Measurements from ENCODE around the gene FAM210B. TPM values are rescaled to one million over a fixed set of nuclear protein-coding genes. Genes with fewer than 3 reads are reported as not detected.

The FAM210B gene
- total RNA-seq, 1 experiment from 2014 or later: 19.1 TPM

DNA sequence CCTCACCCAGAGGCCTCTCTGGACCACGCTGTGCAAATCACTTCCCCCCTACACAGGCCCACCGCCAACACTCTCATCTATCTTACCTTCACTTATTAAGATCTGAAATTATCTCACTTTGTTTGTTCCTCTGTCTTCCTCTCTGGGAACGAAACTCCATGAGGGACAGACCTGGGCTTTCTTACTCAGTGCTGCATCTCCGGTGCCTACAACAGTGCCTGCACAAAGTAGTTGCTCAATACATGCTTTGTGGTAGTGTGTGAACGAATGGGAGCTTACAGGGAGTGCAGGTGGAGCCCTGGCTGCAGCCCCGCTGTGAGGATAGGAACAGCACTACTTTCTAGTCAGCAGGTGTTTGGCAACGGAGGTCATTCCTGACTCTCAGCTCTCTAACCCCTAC lies 58.6 kb downstream of the FAM210B start (continued):
- TF ChIP-seq, protein P1, sequence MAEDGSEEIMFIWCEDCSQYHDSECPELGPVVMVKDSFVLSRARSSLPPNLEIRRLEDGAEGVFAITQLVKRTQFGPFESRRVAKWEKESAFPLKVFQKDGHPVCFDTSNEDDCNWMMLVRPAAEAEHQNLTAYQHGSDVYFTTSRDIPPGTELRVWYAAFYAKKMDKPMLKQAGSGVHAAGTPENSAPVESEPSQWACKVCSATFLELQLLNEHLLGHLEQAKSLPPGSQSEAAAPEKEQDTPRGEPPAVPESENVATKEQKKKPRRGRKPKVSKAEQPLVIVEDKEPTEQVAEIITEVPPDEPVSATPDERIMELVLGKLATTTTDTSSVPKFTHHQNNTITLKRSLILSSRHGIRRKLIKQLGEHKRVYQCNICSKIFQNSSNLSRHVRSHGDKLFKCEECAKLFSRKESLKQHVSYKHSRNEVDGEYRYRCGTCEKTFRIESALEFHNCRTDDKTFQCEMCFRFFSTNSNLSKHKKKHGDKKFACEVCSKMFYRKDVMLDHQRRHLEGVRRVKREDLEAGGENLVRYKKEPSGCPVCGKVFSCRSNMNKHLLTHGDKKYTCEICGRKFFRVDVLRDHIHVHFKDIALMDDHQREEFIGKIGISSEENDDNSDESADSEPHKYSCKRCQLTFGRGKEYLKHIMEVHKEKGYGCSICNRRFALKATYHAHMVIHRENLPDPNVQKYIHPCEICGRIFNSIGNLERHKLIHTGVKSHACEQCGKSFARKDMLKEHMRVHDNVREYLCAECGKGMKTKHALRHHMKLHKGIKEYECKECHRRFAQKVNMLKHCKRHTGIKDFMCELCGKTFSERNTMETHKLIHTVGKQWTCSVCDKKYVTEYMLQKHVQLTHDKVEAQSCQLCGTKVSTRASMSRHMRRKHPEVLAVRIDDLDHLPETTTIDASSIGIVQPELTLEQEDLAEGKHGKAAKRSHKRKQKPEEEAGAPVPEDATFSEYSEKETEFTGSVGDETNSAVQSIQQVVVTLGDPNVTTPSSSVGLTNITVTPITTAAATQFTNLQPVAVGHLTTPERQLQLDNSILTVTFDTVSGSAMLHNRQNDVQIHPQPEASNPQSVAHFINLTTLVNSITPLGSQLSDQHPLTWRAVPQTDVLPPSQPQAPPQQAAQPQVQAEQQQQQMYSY (CRISPR knock-in tag; IDR thresholded peaks at IDR 0.05): no peak
- TF ChIP-seq, protein P2, sequence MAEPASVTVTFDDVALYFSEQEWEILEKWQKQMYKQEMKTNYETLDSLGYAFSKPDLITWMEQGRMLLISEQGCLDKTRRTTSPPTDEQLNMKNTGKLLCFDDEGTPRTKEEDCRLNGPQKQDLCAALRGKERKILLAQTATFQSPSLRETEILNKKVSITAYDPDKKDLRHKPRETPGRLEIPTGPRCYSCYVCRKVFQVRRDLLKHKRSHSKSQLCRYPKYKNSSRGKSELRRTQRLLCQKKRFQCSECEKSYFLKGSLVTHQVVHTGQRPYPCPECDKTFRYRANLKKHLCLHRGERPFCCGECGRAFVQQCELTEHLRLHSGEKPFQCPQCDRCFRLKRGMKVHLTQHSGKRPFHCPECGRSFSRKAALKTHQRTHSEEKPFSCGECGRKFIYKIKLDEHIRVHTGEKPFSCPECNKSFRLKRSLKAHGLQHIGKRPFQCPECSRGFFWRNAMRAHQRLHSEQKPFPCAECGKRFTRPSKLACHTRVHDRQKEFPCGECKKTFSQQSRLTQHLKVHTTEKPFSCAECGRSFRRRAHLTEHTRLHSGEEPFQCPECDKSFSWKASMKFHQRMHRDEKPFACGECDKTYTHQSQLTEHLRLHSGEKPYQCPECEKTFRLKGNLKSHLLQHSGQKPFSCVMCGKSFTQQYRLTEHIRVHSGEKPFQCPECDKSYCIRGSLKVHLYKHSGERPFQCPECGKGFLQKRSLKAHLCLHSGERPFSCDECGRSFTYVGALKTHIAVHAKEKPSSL (CRISPR knock-in tag; conservative IDR thresholded peaks at IDR 0.05): no peak
- TF ChIP-seq, protein P3, sequence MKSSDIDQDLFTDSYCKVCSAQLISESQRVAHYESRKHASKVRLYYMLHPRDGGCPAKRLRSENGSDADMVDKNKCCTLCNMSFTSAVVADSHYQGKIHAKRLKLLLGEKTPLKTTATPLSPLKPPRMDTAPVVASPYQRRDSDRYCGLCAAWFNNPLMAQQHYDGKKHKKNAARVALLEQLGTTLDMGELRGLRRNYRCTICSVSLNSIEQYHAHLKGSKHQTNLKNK (CRISPR knock-in tag; IDR thresholded peaks at IDR 0.05): no peak
- TF ChIP-seq, protein P4, sequence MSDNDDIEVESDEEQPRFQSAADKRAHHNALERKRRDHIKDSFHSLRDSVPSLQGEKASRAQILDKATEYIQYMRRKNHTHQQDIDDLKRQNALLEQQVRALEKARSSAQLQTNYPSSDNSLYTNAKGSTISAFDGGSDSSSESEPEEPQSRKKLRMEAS (CRISPR knock-in tag; IDR thresholded peaks at IDR 0.05): no peak
- TF ChIP-seq, protein P5, sequence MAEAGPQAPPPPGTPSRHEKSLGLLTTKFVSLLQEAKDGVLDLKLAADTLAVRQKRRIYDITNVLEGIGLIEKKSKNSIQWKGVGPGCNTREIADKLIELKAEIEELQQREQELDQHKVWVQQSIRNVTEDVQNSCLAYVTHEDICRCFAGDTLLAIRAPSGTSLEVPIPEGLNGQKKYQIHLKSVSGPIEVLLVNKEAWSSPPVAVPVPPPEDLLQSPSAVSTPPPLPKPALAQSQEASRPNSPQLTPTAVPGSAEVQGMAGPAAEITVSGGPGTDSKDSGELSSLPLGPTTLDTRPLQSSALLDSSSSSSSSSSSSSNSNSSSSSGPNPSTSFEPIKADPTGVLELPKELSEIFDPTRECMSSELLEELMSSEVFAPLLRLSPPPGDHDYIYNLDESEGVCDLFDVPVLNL (CRISPR knock-in tag; IDR thresholded peaks at IDR 0.05; ENCODE audit: borderline replicate concordance, low read depth): no peak
- no peak for TF ChIP-seq FOXK1 (CRISPR knock-in tag; IDR thresholded peaks at IDR 0.05)

DNA sequence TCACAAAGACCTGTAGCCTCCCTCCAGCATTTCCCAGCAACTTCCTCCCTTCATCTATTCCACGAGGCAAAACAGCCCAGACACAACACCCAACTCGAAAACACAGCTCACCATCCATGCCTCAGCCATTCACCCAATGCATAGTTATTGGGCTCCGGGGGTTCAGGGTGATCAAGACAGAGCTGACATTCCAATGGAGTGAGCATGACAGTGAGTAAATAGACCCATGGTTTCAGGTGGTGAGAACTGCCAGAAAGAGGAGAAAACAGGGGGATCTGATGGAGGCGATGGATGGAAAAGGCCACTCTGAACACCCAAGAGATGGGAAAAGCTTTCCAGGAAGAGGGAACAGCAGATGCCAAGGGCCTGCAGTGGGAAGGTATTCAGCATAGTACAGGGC lies 59.1 kb downstream of the FAM210B start:
- H3K4me1 Mint-ChIP-seq: peaks cover 9% of the 10 kb centered on the region
- ChIA-PET CTCF (no interaction called here), POLR2A (no interaction called here)
- DNase-seq (ENCODE audit: low spot score) (no peak), ATAC-seq (no peak)
- H3K27ac Mint-ChIP-seq: no peak overlapping the region
- H3K9me3 Mint-ChIP-seq: no peaks in the 10 kb centered on the region
- H3K4me3 Mint-ChIP-seq: no peak overlapping the region
- 0 out of 2 replicates have a peak, but pooled peaks cover 4% of the 10 kb centered on the region for H3K36me3 Mint-ChIP-seq
- H3K27me3 Mint-ChIP-seq (ENCODE audit: low read depth): peaks cover 18% of the 10 kb centered on the region
- TF ChIP-seq ZNF671 (CRISPR knock-in tag; IDR thresholded peaks at IDR 0.05) (no peak), ZSCAN18 (CRISPR knock-in tag; IDR thresholded peaks at IDR 0.05) (no peak), GABPB1 (CRISPR knock-in tag; IDR thresholded peaks at IDR 0.05) (no peak), ARID4B (CRISPR knock-in tag; IDR thresholded peaks at IDR 0.05; ENCODE audit: borderline replicate concordance) (no peak), RORB (CRISPR knock-in tag; IDR thresholded peaks at IDR 0.05) (no peak), ZBTB43 (CRISPR knock-in tag; IDR thresholded peaks at IDR 0.05) (no peak), NFYB (CRISPR knock-in tag; conservative IDR thresholded peaks at IDR 0.05; ENCODE audit: low read depth) (no peak), OVOL2 (CRISPR knock-in tag; IDR thresholded peaks at IDR 0.05; ENCODE audit: borderline replicate concordance) (no peak)
- TF ChIP-seq, protein P5 (CRISPR knock-in tag; IDR thresholded peaks at IDR 0.05; ENCODE audit: borderline replicate concordance, low read depth): no peak
- TF ChIP-seq, protein P6, sequence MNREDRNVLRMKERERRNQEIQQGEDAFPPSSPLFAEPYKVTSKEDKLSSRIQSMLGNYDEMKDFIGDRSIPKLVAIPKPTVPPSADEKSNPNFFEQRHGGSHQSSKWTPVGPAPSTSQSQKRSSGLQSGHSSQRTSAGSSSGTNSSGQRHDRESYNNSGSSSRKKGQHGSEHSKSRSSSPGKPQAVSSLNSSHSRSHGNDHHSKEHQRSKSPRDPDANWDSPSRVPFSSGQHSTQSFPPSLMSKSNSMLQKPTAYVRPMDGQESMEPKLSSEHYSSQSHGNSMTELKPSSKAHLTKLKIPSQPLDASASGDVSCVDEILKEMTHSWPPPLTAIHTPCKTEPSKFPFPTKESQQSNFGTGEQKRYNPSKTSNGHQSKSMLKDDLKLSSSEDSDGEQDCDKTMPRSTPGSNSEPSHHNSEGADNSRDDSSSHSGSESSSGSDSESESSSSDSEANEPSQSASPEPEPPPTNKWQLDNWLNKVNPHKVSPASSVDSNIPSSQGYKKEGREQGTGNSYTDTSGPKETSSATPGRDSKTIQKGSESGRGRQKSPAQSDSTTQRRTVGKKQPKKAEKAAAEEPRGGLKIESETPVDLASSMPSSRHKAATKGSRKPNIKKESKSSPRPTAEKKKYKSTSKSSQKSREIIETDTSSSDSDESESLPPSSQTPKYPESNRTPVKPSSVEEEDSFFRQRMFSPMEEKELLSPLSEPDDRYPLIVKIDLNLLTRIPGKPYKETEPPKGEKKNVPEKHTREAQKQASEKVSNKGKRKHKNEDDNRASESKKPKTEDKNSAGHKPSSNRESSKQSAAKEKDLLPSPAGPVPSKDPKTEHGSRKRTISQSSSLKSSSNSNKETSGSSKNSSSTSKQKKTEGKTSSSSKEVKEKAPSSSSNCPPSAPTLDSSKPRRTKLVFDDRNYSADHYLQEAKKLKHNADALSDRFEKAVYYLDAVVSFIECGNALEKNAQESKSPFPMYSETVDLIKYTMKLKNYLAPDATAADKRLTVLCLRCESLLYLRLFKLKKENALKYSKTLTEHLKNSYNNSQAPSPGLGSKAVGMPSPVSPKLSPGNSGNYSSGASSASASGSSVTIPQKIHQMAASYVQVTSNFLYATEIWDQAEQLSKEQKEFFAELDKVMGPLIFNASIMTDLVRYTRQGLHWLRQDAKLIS (CRISPR knock-in tag; IDR thresholded peaks at IDR 0.05; ENCODE audit: borderline replicate concordance): no peak
